IMR-90 (cell line): ENCODE results near the gene GALNT9. TPM values are rescaled to one million over a fixed set of nuclear protein-coding genes. Genes with fewer than 3 reads are reported as not detected.

Experiments used
- ATAC-seq: fragments of 200-7000 bp; cut with Tn5 transposase; 2 replicates; pipeline ENCODE4 v1.9.1; 2020; ENCODE audit warnings: low read depth, mild to moderate bottlenecking, moderate library complexity
- BruUV-seq: library from RNA; stranded (reverse); fragments of 400-500 nt; replicated peaks from 2 replicates; lab custom pipeline; 2021; lab: Mats Ljungman, UMichigan
- CTCF ChIA-PET: fragments of 300-600 bp; formaldehyde crosslinking; extraction: SDS; loops from one replicate; lab custom pipeline; 2021; ENCODE audit warnings: antibody characterized with exemption; lab: Yijun Ruan, JAX
- POLR2A ChIA-PET: fragments of 300-600 bp; sonication (Branson Sonifier 250); formaldehyde crosslinking; loops from one replicate; lab custom pipeline; 2022; ENCODE audit warnings: antibody characterized with exemption; ENCODE audit not compliant: unreplicated experiment; lab: Charles Lee
- DNase-seq: peaks from one replicate; pipeline ENCODE4 v3.0.0; 2013
- H2AFZ ChIP-seq: replicated peaks from 2 replicates; pipeline ENCODE3; 2013; ENCODE audit warnings: low read length, mild to moderate bottlenecking; ENCODE audit not compliant: poor library complexity
- H2AK5ac ChIP-seq: 2 replicates; pipeline ENCODE4 v1.6.1; 2013; ENCODE audit warnings: low read depth, low read length, inconsistent platforms
- H2AK9ac ChIP-seq: replicated peaks from 2 replicates; pipeline ENCODE3; 2013; ENCODE audit warnings: mild to moderate bottlenecking, low read depth, low read length, moderate library complexity; ENCODE audit not compliant: poor library complexity
- H2BK120ac ChIP-seq: 2 replicates; pipeline ENCODE4 v1.6.1; 2013; ENCODE audit warnings: low read depth, low read length, inconsistent platforms
- H2BK15ac ChIP-seq: 3 replicates; pipeline ENCODE4 v1.6.1; 2013; ENCODE audit warnings: low read depth, low read length, inconsistent platforms
- H2BK20ac ChIP-seq: 2 replicates; pipeline ENCODE4 v1.6.1; 2013; ENCODE audit warnings: low read depth, mild to moderate bottlenecking, inconsistent platforms, low read length, moderate library complexity
- H2BK5ac ChIP-seq: 2 replicates; pipeline ENCODE4 v1.6.1; 2013; ENCODE audit warnings: mild to moderate bottlenecking, low read depth, low read length, inconsistent platforms; ENCODE audit not compliant: poor library complexity, severe bottlenecking
- H3K14ac ChIP-seq: replicated peaks from 2 replicates; pipeline ENCODE4 v1.6.1; 2013; ENCODE audit warnings: low read depth, low read length, inconsistent platforms
- H3K18ac ChIP-seq: 2 replicates; pipeline ENCODE4 v1.6.1; 2013; ENCODE audit warnings: low read depth, low read length, control low read depth
- H3K23ac ChIP-seq: 2 replicates; pipeline ENCODE4 v1.6.1; 2013; ENCODE audit warnings: low read depth, low read length, inconsistent platforms
- H3K27ac ChIP-seq: 2 replicates; pipeline ENCODE4 v1.5.1; 2013; ENCODE audit warnings: mild to moderate bottlenecking, control low read depth, low read length; ENCODE audit not compliant: insufficient read depth
- H3K27me3 ChIP-seq: 2 replicates; pipeline ENCODE4 v1.6.1; 2013; ENCODE audit warnings: low read length; ENCODE audit not compliant: control insufficient read depth, insufficient read depth
- H3K36me3 ChIP-seq: 2 replicates; pipeline ENCODE4 v1.6.1; 2013; ENCODE audit warnings: low read length, mixed read lengths; ENCODE audit not compliant: control insufficient read depth, insufficient read depth
- H3K4ac ChIP-seq: 2 replicates; pipeline ENCODE4 v1.6.1; 2013; ENCODE audit warnings: low read depth, low read length, inconsistent platforms
- H3K4me1 ChIP-seq: 2 replicates; pipeline ENCODE4 v1.6.1; 2013; ENCODE audit warnings: low read length, mixed read lengths; ENCODE audit not compliant: control insufficient read depth, insufficient read depth
- H3K4me2 ChIP-seq: 2 replicates; pipeline ENCODE4 v1.6.1; 2013; ENCODE audit warnings: low read depth, mild to moderate bottlenecking, control low read depth, low read length, moderate library complexity
- H3K4me3 ChIP-seq: 2 replicates; pipeline ENCODE4 v1.5.1; 2013; ENCODE audit warnings: low read depth, mild to moderate bottlenecking, control low read depth, low read length, moderate library complexity; ENCODE audit not compliant: insufficient read depth
- H3K56ac ChIP-seq: 2 replicates; pipeline ENCODE4 v1.6.1; 2013; ENCODE audit warnings: low read length, inconsistent platforms; ENCODE audit not compliant: insufficient read depth; ENCODE audit errors: extremely low read depth
- H3K79me1 ChIP-seq, 2 experiments: 2 replicates each; pipeline ENCODE4 v1.6.1; 2013; ENCODE audit warnings: low read length in 2 of 2, inconsistent platforms in 1 of 2, low read depth in 1 of 2
- H3K9ac ChIP-seq: 2 replicates; pipeline ENCODE4 v1.6.1; 2013; ENCODE audit warnings: low read depth, low read length, control low read depth
- H3K9me1 ChIP-seq: 2 replicates; pipeline ENCODE4 v1.6.1; 2013; ENCODE audit warnings: low read length, inconsistent platforms; ENCODE audit not compliant: insufficient read depth
- H3K9me3 ChIP-seq: 2 replicates; pipeline ENCODE4 v1.6.1; 2013; ENCODE audit warnings: low read length; ENCODE audit not compliant: control insufficient read depth, insufficient read depth
- H4K20me1 ChIP-seq: 2 replicates; pipeline ENCODE4 v1.6.1; 2013; ENCODE audit warnings: low read length, inconsistent platforms; ENCODE audit not compliant: insufficient read depth
- H4K5ac ChIP-seq: 2 replicates; pipeline ENCODE4 v1.6.1; 2013; ENCODE audit warnings: mild to moderate bottlenecking, low read depth, low read length, control low read depth
- H4K8ac ChIP-seq, 2 experiments: 2 replicates each; pipeline ENCODE4 v1.6.1; 2013; ENCODE audit warnings: low read depth in 2 of 2, low read length in 2 of 2, control low read depth in 1 of 2, inconsistent platforms in 1 of 2
- H4K91ac ChIP-seq: 2 replicates; pipeline ENCODE4 v1.6.1; 2013; ENCODE audit warnings: low read depth, low read length, inconsistent platforms; ENCODE audit not compliant: insufficient read depth
- BHLHE40 ChIP-seq: fragments of 150-350 bp; IDR thresholded peaks from 2 replicates; pipeline ENCODE4 v1.6.1; 2016; ENCODE audit warnings: mild to moderate bottlenecking, low read depth, low read length
- CEBPB ChIP-seq: IDR thresholded peaks from 2 replicates; pipeline ENCODE4 v1.6.1; 2012; ENCODE audit warnings: low read depth, low read length, improper control_type of control experiment
- CHD1 ChIP-seq: IDR thresholded peaks from 2 replicates; pipeline ENCODE4 v1.6.1; 2012; ENCODE audit warnings: low read depth, low read length, improper control_type of control experiment
- ELK1 ChIP-seq: fragments of 150-350 bp; IDR thresholded peaks from 2 replicates; pipeline ENCODE4 v1.6.1; 2016; ENCODE audit warnings: low read depth, mild to moderate bottlenecking, low read length, moderate library complexity, borderline replicate concordance
- FOS ChIP-seq: fragments of 150-350 bp; IDR thresholded peaks from 2 replicates; pipeline ENCODE4 v1.6.1; 2016; ENCODE audit warnings: low read depth, low read length
- MAFK ChIP-seq: IDR thresholded peaks from 2 replicates; pipeline ENCODE4 v1.6.1; 2012; ENCODE audit warnings: low read depth, low read length, improper control_type of control experiment
- MAZ ChIP-seq: IDR thresholded peaks from 2 replicates; pipeline ENCODE4 v1.6.1; 2012; ENCODE audit warnings: low read depth, mild to moderate bottlenecking, low read length, improper control_type of control experiment, moderate library complexity, borderline replicate concordance
- NFE2L2 ChIP-seq: fragments of 150-350 bp; IDR thresholded peaks from 2 replicates; pipeline ENCODE4 v1.6.1; 2016; ENCODE audit warnings: low read depth, mild to moderate bottlenecking, low read length
- POLR2A ChIP-seq: IDR thresholded peaks from 2 replicates; pipeline ENCODE4 v1.6.1; 2012; ENCODE audit warnings: mild to moderate bottlenecking, low read depth, low read length
- RAD21 ChIP-seq: IDR thresholded peaks from 2 replicates; pipeline ENCODE4 v1.6.1; 2012; ENCODE audit warnings: low read length, improper control_type of control experiment
- RCOR1 ChIP-seq: IDR thresholded peaks from 2 replicates; pipeline ENCODE4 v1.6.1; 2012; ENCODE audit warnings: mild to moderate bottlenecking, low read length, improper control_type of control experiment; ENCODE audit not compliant: insufficient replicate concordance
- RFX5 ChIP-seq: IDR thresholded peaks from 2 replicates; pipeline ENCODE4 v1.8.0; 2012; ENCODE audit warnings: low read depth, mild to moderate bottlenecking, low read length, moderate library complexity
- SMC3 ChIP-seq: fragments of 150-350 bp; IDR thresholded peaks from 2 replicates; pipeline ENCODE4 v1.6.1; 2016; ENCODE audit warnings: low read depth, mild to moderate bottlenecking, antibody characterized with exemption, low read length, moderate library complexity
- USF2 ChIP-seq: fragments of 150-350 bp; IDR thresholded peaks from 2 replicates; pipeline ENCODE4 v1.6.1; 2017; ENCODE audit warnings: mild to moderate bottlenecking, antibody characterized with exemption, low read length, low read depth
- WGBS, 2 experiments: methylation state at CpG; one replicate each; pipeline versions ENCODE4 v1.1.5 to v1.1.7; 2013; ENCODE audit warnings: missing lambda C conversion rate in 2 of 2; ENCODE audit not compliant: insufficient read length in 1 of 2; ENCODE audit errors: extremely low coverage in 2 of 2; 5-methylcytosine and 5-hydroxymethylcytosine counted together
- dilution Hi-C: fragments of 300-500 bp; cut with HindIII; formaldehyde crosslinking; loops from one replicate; pipeline ENCODE4 v1.14.3; 2018; ENCODE audit warnings: low sequenced_read_pairs; ENCODE audit not compliant: unreplicated experiment
- in situ Hi-C: fragments of 300-500 bp; cut with MboI; formaldehyde crosslinking; loops from 3 replicates; pipeline ENCODE4 v1.14.3; 2019; ENCODE audit warnings: low sequenced_read_pairs, inconsistent platforms, mixed read lengths
- intact Hi-C: fragments of 100-400 bp; cut with micrococcal nuclease; formaldehyde crosslinking; loops from 2 replicates; pipeline ENCODE4 v1.10.0; 2022
- polyA plus RNA-seq, 3 experiments: library from polyadenylated mRNA; depleted of rRNA; stranded (reverse); fragments of >200 nt; gene quantifications; 2 replicates each; pipeline ENCODE4 v1.2.3, GENCODE V29; 2012; ENCODE audit warnings: low replicate concordance in 1 of 3
- total RNA-seq: library from RNA; depleted of rRNA; stranded (reverse); fragments of >200 nt; gene quantifications from 2 replicates; pipeline ENCODE4 v1.2.3, GENCODE V29; 2012

Gene GALNT9
- total and polyA plus RNA-seq, 2 of the 4 experiments (the other 2 are of a cell fraction) = under 0.01 to 0.12 TPM

- no peak overlapping the region for H4K91ac ChIP-seq
- no peak overlapping the region for H3K4me3 ChIP-seq
- in situ Hi-C loops (no loop called here), dilution Hi-C loops (no loop called here), intact Hi-C loops (no loop called here)
- H2BK15ac ChIP-seq = no peak overlapping the region
- no peak overlapping the region for H2AK5ac ChIP-seq
- no peak overlapping the region for H2BK120ac ChIP-seq
- no peak overlapping the region for H2BK5ac ChIP-seq
- H3K9ac ChIP-seq = no peak overlapping the region
- H3K9me1 ChIP-seq = no peaks in the 10 kb centered on the region; the same call in 1 of the 2 replicates
- 66% methylated on average over 8 of the region's 25 CpGs; no CpG with 5 or more reads in 1 of the 2 experiments for WGBS, 2 experiments
- H3K27ac ChIP-seq = no peak overlapping the region
- peaks cover 68% of the 10 kb centered on the region for H3K27me3 ChIP-seq
- POLR2A ChIA-PET = no interaction called here
- no peak overlapping the region for H2BK20ac ChIP-seq
- no peaks in the 10 kb centered on the region for H3K9me3 ChIP-seq
- H3K14ac ChIP-seq = no peak overlapping the region
- no peak overlapping the region for H2AK9ac ChIP-seq
- no peak overlapping the region for H4K8ac ChIP-seq
- no peak overlapping the region for H3K4me2 ChIP-seq
- CTCF ChIA-PET = no interaction called here
- no TSS peak for BruUV-seq
- no peaks in the 10 kb centered on the region for H3K36me3 ChIP-seq
- no peak for DNase-seq
- no peak overlapping the region for H3K23ac ChIP-seq
- no peak overlapping the region for H2AFZ ChIP-seq
- TF ChIP-seq MAFK (no peak), ELK1 (no peak), NFE2L2 (no peak), CEBPB (no peak), RAD21 (no peak), RCOR1 (no peak), CHD1 (no peak), SMC3 (no peak), BHLHE40 (no peak), USF2 (no peak), FOS (no peak), POLR2A (no peak), MAZ (no peak), RFX5 (no peak)
- H3K4me1 ChIP-seq = 0 out of 2 replicates have a peak, but pooled peaks cover 5% of the 10 kb centered on the region
- no peak overlapping the region for H3K4ac ChIP-seq
- H3K18ac ChIP-seq = no peak overlapping the region
- no peaks in the 10 kb centered on the region; the same call in 1 of the 2 replicates for H4K20me1 ChIP-seq
- no peak overlapping the region for H4K5ac ChIP-seq
- H3K56ac ChIP-seq = no peak overlapping the region
- ATAC-seq = no peak
- no peaks in the 10 kb centered on the region for H3K79me1 ChIP-seq
Observed at GRCh38 chr12:132174839-132175490, 154.4 kb downstream of the GALNT9 start.
